ENCODE measurements around the gene GPATCH4. TPM values are rescaled to one million over a fixed set of nuclear protein-coding genes. Genes with fewer than 3 reads are reported as not detected.

GPATCH4 gene
- total and polyA plus RNA-seq, 10 of the 15 experiments (the other 5 are each of a cell fraction or from before 2014, with no cell fraction given): 35.5 to 111 (median 73.9) TPM

GRCh38 chr1:156601892-156602291, 613 bp upstream of the GPATCH4 start:
- FAIRE-seq (no peak), ATAC-seq (peak; percentile 65), DNase-seq (ENCODE audit: low read depth, low spot score) (no peak)
- H3K27me3 ChIP-seq (replicated peaks in 1 of 2; ENCODE audit: control insufficient read depth in 2 of 2, insufficient read depth in 2 of 2, low read length in 1 of 2): no peaks in the 10 kb centered on the region
- in situ Hi-C loops (cut with MboI): loop anchor here (10.0 kb wide), 1 partner anchor 147 kb away; no protein-coding TSS in a partner anchor
- TF ChIP-seq BHLHE40 (IDR thresholded peaks at IDR 0.05; ENCODE audit: borderline replicate concordance in 1 of 2, low read depth in 2 of 2, low read length in 1 of 2) (peak in 1 of 2 experiments; percentile 3; a peak in 1 of 4 replicates), CREM (IDR thresholded peaks at IDR 0.05; ENCODE audit: low read depth) (no peak), MXI1 (IDR thresholded peaks at IDR 0.05; ENCODE audit: low read depth, low read length) (no peak), ZBTB11 (CRISPR knock-in tag; IDR thresholded peaks at IDR 0.05) (no peak), NR2C2 (IDR thresholded peaks at IDR 0.05; ENCODE audit: borderline replicate concordance, control insufficient read depth, insufficient read length, low read depth) (no peak), RB1 (IDR thresholded peaks at IDR 0.05; ENCODE audit: borderline replicate concordance) (no peak), CBX5 (IDR thresholded peaks at IDR 0.05; ENCODE audit: low read depth) (no peak), PRDM15 (CRISPR knock-in tag; IDR thresholded peaks at IDR 0.05) (no peak), CREB1 (IDR thresholded peaks at IDR 0.05; ENCODE audit: low read depth) (peak; percentile 6; the same call in 1 of the 2 replicates), PAX5 (IDR thresholded peaks at IDR 0.05; ENCODE audit: borderline replicate concordance, low read depth, low read length) (peak; percentile 92), PKNOX1 (IDR thresholded peaks at IDR 0.05) (peak; percentile 6; the same call in 1 of the 2 replicates), PML (IDR thresholded peaks at IDR 0.05; ENCODE audit: low read length) (0 out of 2 replicates have a peak, but pooled peaks have one; percentile 18)
- intact Hi-C loops (cut with micrococcal nuclease; ENCODE audit: unreplicated experiment): loop anchor here (5.0 to 10.0 kb wide), 2 partner anchors 95 to 117 kb away; no protein-coding TSS in a partner anchor
- peak overlapping the region; percentile 82 for H3K4me3 ChIP-seq
- H2AFZ ChIP-seq (ENCODE audit: control insufficient read depth, low read depth, low read length): peak overlapping the region; percentile 100
- H3K9me3 ChIP-seq (replicated peaks; ENCODE audit: control insufficient read depth, insufficient read depth, low read length): no peaks in the 10 kb centered on the region
- ChIA-PET CTCF (interaction anchor here (0.6 to 5.0 kb wide), 11 partner anchors 10 to 156 kb away, joined by 3 to 49 read pairs (median 4); partner anchors contain the start of genes IQGAP3 and NAXE), RAD21 (ENCODE audit: unreplicated experiment) (interaction anchor here (0.9 to 3.2 kb wide), 5 partner anchors 10 to 145 kb away, joined by 3 to 18 read pairs (median 5); partner anchors contain the start of gene NAXE), SMC1A (ENCODE audit: uncharacterized antibody, unreplicated experiment) (interaction anchor here (0.6 to 7.7 kb wide), 10 partner anchors 10 to 243 kb away, joined by 3 to 47 read pairs (median 3); partner anchors contain the start of gene NAXE), POLR2A (interaction anchor here (0.7 to 4.3 kb wide), 3 partner anchors 10 to 118 kb away, joined by 3 to 39 read pairs (median 11); partner anchors contain the start of gene NAXE)
- H3K79me2 ChIP-seq (ENCODE audit: control insufficient read depth, insufficient read depth, low read length): peaks cover 32% of the 10 kb centered on the region
- peaks cover 10% of the 10 kb centered on the region in 2 experiments; a peak in 3 of 4 replicates for H3K36me3 ChIP-seq (ENCODE audit: control insufficient read depth in 2 of 2, insufficient read depth in 2 of 2, low read length in 1 of 2)
- no peaks in the 10 kb centered on the region for H4K20me1 ChIP-seq (ENCODE audit: control insufficient read depth, insufficient read depth)
- 12% methylated on average over 12 of the region's 12 CpGs for WGBS (ENCODE audit: insufficient coverage, insufficient replicate concordance, low lambda C conversion rate, missing lambda C conversion rate)
- peak overlapping the region; percentile 97 for H3K9ac ChIP-seq (ENCODE audit: control insufficient read depth, insufficient read depth, low read length)
- peaks cover 9% of the 10 kb centered on the region for H3K4me1 ChIP-seq (ENCODE audit: control insufficient read depth, insufficient read depth, low read length)
- no TSS peak for BruUV-seq (replicated peaks)
- H3K4me2 ChIP-seq (ENCODE audit: control insufficient read depth, insufficient read depth): peak overlapping the region; percentile 97
- H3K27ac ChIP-seq (ENCODE audit: control insufficient read depth, insufficient read depth): peak overlapping the region; percentile 93
